ENCODE measurements around the gene TAAR1.
"Not testable (repeated sequence)": the region's sequence is repeated elsewhere in the genome, so short reads cannot be mapped to it uniquely, and the experiment has no call there.

The TAAR1 gene

GRCh38 chr6:132623106-132623845, 35.7 kb downstream of the TAAR1 start:
- Histone ChIP-seq H3K27me3 (ENCODE audit: control insufficient read depth, insufficient read depth, low read length) (no peaks in the 10 kb centered on the region), H3K9me3 (ENCODE audit: control insufficient read depth, insufficient read depth, low read depth, low read length) (no peaks in the 10 kb centered on the region), H3K27ac (ENCODE audit: low read depth, low read length) (no peak overlapping the region), H3K36me3 (ENCODE audit: control insufficient read depth, insufficient read depth, low read length) (no peaks in the 10 kb centered on the region), H3K4me1 (ENCODE audit: control insufficient read depth, insufficient read depth, low read length) (no peaks in the 10 kb centered on the region), H3K9ac (ENCODE audit: low read length) (no peak overlapping the region), H3K4me3 (ENCODE audit: low read depth, low read length) (no peak overlapping the region)

DNA sequence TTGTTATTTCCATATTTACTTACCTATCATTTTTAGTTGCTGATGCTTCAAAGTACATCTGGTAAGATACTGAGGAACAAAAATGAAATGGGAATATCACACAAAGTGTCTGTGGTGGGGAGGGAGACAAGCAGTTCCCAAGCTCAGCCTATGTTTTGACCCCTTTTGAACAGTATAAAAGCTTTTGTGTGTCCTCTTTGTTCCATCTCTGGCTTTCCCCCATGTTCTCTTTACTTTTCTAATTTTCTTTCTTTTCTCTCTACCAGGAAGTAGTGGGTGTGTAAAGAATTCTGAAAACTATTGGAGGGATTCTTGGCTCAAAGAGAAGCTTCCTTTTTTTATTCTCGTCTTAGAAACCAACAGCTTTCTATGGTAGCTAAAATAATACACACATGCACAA, 42.3 kb downstream of the TAAR1 start:
- Histone ChIP-seq H3K4me1 (ENCODE audit: control insufficient read depth, insufficient read depth, low read length) (no peaks in the 10 kb centered on the region; the same call in 1 of the 2 replicates), H3K9me3 (ENCODE audit: control insufficient read depth, insufficient read depth, low read depth, low read length) (no peaks in the 10 kb centered on the region), H3K9ac (ENCODE audit: low read length) (no peak overlapping the region), H3K27ac (ENCODE audit: low read depth, low read length) (no peak overlapping the region), H3K36me3 (ENCODE audit: control insufficient read depth, insufficient read depth, low read length) (no peaks in the 10 kb centered on the region), H3K27me3 (ENCODE audit: control insufficient read depth, insufficient read depth, low read length) (no peaks in the 10 kb centered on the region), H3K4me3 (ENCODE audit: low read depth, low read length) (no peak overlapping the region)

- no peak overlapping the region for H3K4me3 ChIP-seq (ENCODE audit: low read depth, low read length)
- no peak overlapping the region for H3K9ac ChIP-seq (ENCODE audit: low read length)
- no peaks in the 10 kb centered on the region for H3K27me3 ChIP-seq (ENCODE audit: control insufficient read depth, insufficient read depth, low read length)
- H3K36me3 ChIP-seq (ENCODE audit: control insufficient read depth, insufficient read depth, low read length), result no peaks in the 10 kb centered on the region
- H3K4me1 ChIP-seq (ENCODE audit: control insufficient read depth, insufficient read depth, low read length), result no peaks in the 10 kb centered on the region; the same call in 1 of the 2 replicates
- no peak overlapping the region for H3K27ac ChIP-seq (ENCODE audit: low read depth, low read length)
- H3K9me3 ChIP-seq (ENCODE audit: control insufficient read depth, insufficient read depth, low read depth, low read length), result no peaks in the 10 kb centered on the region
Observed at GRCh38 chr6:132614554-132614953, 44.4 kb downstream of the TAAR1 start.

- H3K9ac ChIP-seq (ENCODE audit: low read length), result no peak overlapping the region
- H3K9me3 ChIP-seq (ENCODE audit: control insufficient read depth, insufficient read depth, low read depth, low read length), result no peaks in the 10 kb centered on the region
- no peak overlapping the region for H3K27ac ChIP-seq (ENCODE audit: low read depth, low read length)
- no peaks in the 10 kb centered on the region; the same call in 1 of the 2 replicates for H3K4me1 ChIP-seq (ENCODE audit: control insufficient read depth, insufficient read depth, low read length)
- no peaks in the 10 kb centered on the region for H3K27me3 ChIP-seq (ENCODE audit: control insufficient read depth, insufficient read depth, low read length)
- H3K4me3 ChIP-seq (ENCODE audit: low read depth, low read length), result no peak overlapping the region
- no peaks in the 10 kb centered on the region for H3K36me3 ChIP-seq (ENCODE audit: control insufficient read depth, insufficient read depth, low read length)
Observed at GRCh38 chr6:132612449-132613108, 46.4 kb downstream of the TAAR1 start.

DNA sequence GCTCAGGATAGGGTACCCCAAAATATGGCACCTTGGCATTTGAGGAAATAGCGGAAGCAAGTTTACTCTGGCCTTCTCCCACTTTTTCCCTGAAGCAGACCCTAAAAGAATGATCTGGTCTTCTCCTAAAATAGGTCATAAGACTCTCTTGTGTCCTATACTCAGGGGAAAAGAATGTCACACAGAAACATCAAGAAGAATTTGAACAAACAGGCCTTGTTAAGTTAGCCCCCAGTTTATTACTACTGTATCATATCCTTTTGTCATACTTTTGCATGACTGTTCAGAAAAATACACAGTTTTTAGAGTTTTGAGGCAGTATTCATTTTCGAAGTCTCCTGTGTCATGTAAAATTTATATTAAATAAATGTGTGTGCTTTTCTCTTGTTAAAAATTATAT, 47.4 kb downstream of the TAAR1 start:
- Histone ChIP-seq H3K4me3 (ENCODE audit: low read depth, low read length) (no peak overlapping the region), H3K9me3 (ENCODE audit: control insufficient read depth, insufficient read depth, low read depth, low read length) (no peaks in the 10 kb centered on the region), H3K27me3 (ENCODE audit: control insufficient read depth, insufficient read depth, low read length) (no peaks in the 10 kb centered on the region), H3K4me1 (ENCODE audit: control insufficient read depth, insufficient read depth, low read length) (no peaks in the 10 kb centered on the region; the same call in 1 of the 2 replicates), H3K9ac (ENCODE audit: low read length) (no peak overlapping the region), H3K36me3 (ENCODE audit: control insufficient read depth, insufficient read depth, low read length) (no peaks in the 10 kb centered on the region), H3K27ac (ENCODE audit: low read depth, low read length) (no peak overlapping the region)

DNA sequence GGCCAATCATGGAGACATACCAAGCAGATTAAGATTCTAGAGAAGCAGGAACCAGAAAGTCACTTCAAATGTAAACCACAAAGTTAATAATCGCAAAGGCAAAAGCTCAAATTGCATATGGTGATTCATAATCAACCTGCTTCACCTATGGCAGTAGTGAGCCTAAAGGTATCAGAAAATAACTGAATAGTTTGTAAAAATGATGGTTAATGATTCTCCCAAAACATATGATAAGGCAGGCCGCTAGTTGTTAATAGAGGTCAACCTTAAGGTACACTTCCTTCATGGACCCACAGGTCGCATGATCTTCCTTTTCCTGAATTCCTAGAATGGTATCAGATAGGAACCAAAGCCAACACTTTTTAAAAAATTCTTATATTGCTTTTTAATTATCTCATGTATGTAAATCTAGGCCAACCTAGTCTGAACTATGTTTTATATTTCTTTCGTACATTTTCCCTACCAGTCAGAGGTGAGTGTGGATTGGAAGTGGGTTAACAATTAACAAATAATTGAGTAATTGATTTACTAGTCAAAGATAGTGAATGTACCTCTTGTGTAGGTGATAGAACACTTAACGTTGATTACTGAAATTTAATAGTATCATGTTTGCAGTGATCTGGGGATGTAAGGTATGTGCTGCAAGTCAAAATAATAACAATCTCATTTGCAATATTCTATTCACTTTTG, 51.3 kb downstream of the TAAR1 start:
- Histone ChIP-seq H3K9ac (ENCODE audit: low read length) (no peak overlapping the region), H3K36me3 (ENCODE audit: control insufficient read depth, insufficient read depth, low read length) (no peaks in the 10 kb centered on the region), H3K27ac (ENCODE audit: low read depth, low read length) (no peak overlapping the region), H3K9me3 (ENCODE audit: control insufficient read depth, insufficient read depth, low read depth, low read length) (no peaks in the 10 kb centered on the region), H3K27me3 (ENCODE audit: control insufficient read depth, insufficient read depth, low read length) (no peaks in the 10 kb centered on the region), H3K4me3 (ENCODE audit: low read depth, low read length) (no peak overlapping the region), H3K4me1 (ENCODE audit: control insufficient read depth, insufficient read depth, low read length) (no peaks in the 10 kb centered on the region)

DNA sequence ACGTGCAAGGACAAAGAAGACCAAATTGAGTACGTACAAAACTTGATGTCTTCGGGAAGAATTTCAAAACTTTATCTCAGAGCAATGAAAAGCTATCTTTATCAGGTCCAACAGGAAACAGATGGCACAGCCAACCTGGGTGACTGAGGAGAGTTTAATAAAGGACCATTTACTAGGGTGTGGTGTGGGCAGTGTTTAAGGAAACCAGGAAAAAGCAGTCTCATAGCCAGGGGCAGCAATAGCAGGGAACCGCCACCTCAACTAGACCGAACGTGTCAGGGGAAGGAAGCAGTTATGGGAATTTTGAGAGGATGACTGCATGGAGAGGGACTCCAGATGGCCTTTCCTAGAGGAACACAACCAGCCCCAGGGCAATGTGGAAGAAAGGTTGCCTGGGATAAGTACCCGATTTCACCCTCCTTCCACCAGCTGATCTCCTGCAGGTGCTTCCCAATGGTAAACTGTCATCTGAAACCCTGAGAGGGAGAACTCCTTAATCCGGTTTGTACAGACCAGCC, 54.3 kb downstream of the TAAR1 start:
- Histone ChIP-seq H3K9me3 (ENCODE audit: control insufficient read depth, insufficient read depth, low read depth, low read length) (no peaks in the 10 kb centered on the region), H3K4me3 (ENCODE audit: low read depth, low read length) (no peak overlapping the region), H3K27ac (ENCODE audit: low read depth, low read length) (no peak overlapping the region), H3K4me1 (ENCODE audit: control insufficient read depth, insufficient read depth, low read length) (no peaks in the 10 kb centered on the region), H3K36me3 (ENCODE audit: control insufficient read depth, insufficient read depth, low read length) (no peaks in the 10 kb centered on the region), H3K27me3 (ENCODE audit: control insufficient read depth, insufficient read depth, low read length) (no peaks in the 10 kb centered on the region), H3K9ac (ENCODE audit: low read length) (no peak overlapping the region)

DNA sequence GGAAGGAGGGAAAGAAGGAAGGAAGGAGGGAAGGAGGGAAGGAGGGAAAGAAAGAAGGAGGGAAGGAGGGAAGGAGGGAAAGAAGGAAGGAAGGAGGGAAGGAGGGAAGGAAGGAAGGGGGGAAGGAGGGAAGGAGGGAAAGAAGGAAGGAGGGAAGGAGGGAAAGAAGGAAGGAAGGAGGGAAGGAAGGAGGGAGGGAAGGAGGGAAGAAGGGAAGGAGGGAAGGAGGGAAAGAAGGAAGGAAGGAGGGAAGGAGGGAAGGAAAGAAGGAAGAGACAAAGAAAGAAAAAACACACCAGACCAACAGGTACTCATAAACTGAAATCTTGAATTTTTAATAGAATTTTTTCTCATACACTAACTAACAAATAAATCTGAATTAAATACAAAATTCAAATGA, 58.1 kb downstream of the TAAR1 start:
- not testable (repeated sequence) for H3K27me3 ChIP-seq (ENCODE audit: control insufficient read depth, insufficient read depth, low read length); H3K4me3 ChIP-seq (ENCODE audit: low read depth, low read length); H3K9ac ChIP-seq (ENCODE audit: low read length)

DNA sequence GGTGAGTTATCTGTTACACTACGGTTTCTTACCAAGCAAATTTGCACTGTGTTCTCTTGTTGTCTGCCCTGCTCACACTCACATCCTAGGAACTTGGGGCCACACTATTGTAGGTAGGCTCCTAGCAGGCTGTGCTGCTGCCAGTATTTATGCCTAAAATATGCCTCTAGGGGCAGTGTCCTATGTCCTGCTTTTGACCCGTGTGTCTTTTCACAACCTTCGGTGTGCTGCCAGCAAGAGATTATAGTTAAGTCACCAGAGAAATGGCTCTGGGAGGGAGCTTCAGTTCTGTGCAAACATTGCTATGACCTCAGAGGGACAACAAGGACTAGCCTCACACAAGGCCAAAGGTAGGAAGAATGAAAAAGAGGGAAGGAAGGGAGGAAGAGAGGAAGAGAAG, 60.5 kb downstream of the TAAR1 start:
- no peaks in the 10 kb centered on the region for H3K9me3 ChIP-seq (ENCODE audit: control insufficient read depth, insufficient read depth, low read depth, low read length)
- no peak overlapping the region for H3K27ac ChIP-seq (ENCODE audit: low read depth, low read length)
- H3K4me1 ChIP-seq (ENCODE audit: control insufficient read depth, insufficient read depth, low read length), result no peaks in the 10 kb centered on the region
- H3K27me3 ChIP-seq (ENCODE audit: control insufficient read depth, insufficient read depth, low read length), result no peaks in the 10 kb centered on the region
- H3K9ac ChIP-seq (ENCODE audit: low read length), result no peak overlapping the region
- H3K4me3 ChIP-seq (ENCODE audit: low read depth, low read length), result no peak overlapping the region
- no peaks in the 10 kb centered on the region for H3K36me3 ChIP-seq (ENCODE audit: control insufficient read depth, insufficient read depth, low read length)

More for the DNA sequence above, 58.1 kb downstream of the TAAR1 start:
- H3K4me1 ChIP-seq (ENCODE audit: control insufficient read depth, insufficient read depth, low read length); H3K27ac ChIP-seq (ENCODE audit: low read depth, low read length); H3K9me3 ChIP-seq (ENCODE audit: control insufficient read depth, insufficient read depth, low read depth, low read length); H3K36me3 ChIP-seq (ENCODE audit: control insufficient read depth, insufficient read depth, low read length): not testable (repeated sequence)

GRCh38 chr6:132596201-132596600, 62.8 kb downstream of the TAAR1 start:
- no peaks in the 10 kb centered on the region for H3K27me3 ChIP-seq (ENCODE audit: control insufficient read depth, insufficient read depth, low read length)
- no peak overlapping the region for H3K9ac ChIP-seq (ENCODE audit: low read length)
- H3K36me3 ChIP-seq (ENCODE audit: control insufficient read depth, insufficient read depth, low read length), result no peaks in the 10 kb centered on the region
- H3K4me3 ChIP-seq (ENCODE audit: low read depth, low read length), result no peak overlapping the region
- H3K4me1 ChIP-seq (ENCODE audit: control insufficient read depth, insufficient read depth, low read length), result no peaks in the 10 kb centered on the region
- no peaks in the 10 kb centered on the region for H3K9me3 ChIP-seq (ENCODE audit: control insufficient read depth, insufficient read depth, low read depth, low read length)
- H3K27ac ChIP-seq (ENCODE audit: low read depth, low read length), result no peak overlapping the region
